ENCODE data around the gene TGFBR3L. TPM values are rescaled to one million over a fixed set of nuclear protein-coding genes. Genes with fewer than 3 reads are reported as not detected.
"Not testable (repeated sequence)": the region's sequence is repeated elsewhere in the genome, so short reads cannot be mapped to it uniquely, and the experiment has no call there.

The TGFBR3L gene
- total RNA-seq, 1 donor from 2014 or later = not detected

DNA sequence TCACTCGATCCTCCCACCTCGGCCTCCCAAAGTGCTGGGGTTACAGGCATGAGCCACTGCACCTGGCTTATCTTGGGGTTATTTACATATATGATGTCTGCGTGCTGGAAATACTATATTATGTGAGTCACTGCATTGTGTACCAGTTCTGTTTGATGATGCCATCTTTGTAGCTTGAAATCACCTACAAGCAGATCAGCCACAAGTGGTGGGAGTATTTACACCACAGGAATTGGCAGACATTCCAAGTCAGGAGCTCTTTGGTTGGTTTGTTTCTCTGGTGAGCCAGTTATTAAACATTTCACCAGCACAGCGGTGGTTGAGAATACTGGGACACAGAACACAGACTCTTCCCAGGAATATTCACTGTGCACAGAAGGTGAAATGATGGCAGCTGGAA lies 33.3 kb downstream of the TGFBR3L start:
- H3K27me3 Mint-ChIP-seq (ENCODE audit: unreplicated experiment) = peaks cover 8% of the 10 kb centered on the region
- H3K27ac Mint-ChIP-seq (ENCODE audit: unreplicated experiment) = no peak overlapping the region
- H3K9me3 Mint-ChIP-seq (ENCODE audit: unreplicated experiment) = no peaks in the 10 kb centered on the region
- H3K4me1 Mint-ChIP-seq (ENCODE audit: unreplicated experiment) = no peaks in the 10 kb centered on the region
- no peak overlapping the region for H3K4me3 Mint-ChIP-seq (ENCODE audit: unreplicated experiment)
- H3K36me3 Mint-ChIP-seq (ENCODE audit: low read depth, unreplicated experiment) = no peaks in the 10 kb centered on the region
- DNase-seq (ENCODE audit: low spot score) = no peak
- TF ChIP-seq, protein P1, sequence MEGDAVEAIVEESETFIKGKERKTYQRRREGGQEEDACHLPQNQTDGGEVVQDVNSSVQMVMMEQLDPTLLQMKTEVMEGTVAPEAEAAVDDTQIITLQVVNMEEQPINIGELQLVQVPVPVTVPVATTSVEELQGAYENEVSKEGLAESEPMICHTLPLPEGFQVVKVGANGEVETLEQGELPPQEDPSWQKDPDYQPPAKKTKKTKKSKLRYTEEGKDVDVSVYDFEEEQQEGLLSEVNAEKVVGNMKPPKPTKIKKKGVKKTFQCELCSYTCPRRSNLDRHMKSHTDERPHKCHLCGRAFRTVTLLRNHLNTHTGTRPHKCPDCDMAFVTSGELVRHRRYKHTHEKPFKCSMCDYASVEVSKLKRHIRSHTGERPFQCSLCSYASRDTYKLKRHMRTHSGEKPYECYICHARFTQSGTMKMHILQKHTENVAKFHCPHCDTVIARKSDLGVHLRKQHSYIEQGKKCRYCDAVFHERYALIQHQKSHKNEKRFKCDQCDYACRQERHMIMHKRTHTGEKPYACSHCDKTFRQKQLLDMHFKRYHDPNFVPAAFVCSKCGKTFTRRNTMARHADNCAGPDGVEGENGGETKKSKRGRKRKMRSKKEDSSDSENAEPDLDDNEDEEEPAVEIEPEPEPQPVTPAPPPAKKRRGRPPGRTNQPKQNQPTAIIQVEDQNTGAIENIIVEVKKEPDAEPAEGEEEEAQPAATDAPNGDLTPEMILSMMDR (IDR thresholded peaks at IDR 0.05; ENCODE audit: unreplicated experiment) = no peak

DNA sequence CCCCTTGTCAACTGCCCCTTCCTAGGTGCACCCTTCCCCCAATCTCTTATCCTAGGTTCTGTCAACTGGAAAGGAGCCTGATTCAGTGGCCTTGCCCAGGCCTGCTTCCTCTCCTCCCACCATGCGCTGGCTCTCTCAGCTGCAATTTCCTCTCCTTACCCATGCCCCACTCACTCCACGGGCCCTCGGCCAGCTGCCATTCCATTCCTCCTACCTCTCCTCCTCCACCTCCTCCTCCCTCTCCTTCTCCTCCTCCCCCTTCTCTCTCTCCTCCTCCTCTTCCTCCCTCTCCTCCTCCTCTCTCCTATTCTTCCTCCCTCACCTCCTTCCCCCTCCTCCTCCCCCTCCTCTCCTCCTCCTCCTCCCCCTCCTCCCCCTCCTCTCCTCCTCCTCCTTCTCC lies 38.4 kb downstream of the TGFBR3L start:
- H3K27ac Mint-ChIP-seq (ENCODE audit: unreplicated experiment) = no peak overlapping the region
- peaks cover 15% of the 10 kb centered on the region for H3K27me3 Mint-ChIP-seq (ENCODE audit: unreplicated experiment)
- H3K9me3 Mint-ChIP-seq (ENCODE audit: unreplicated experiment) = no peaks in the 10 kb centered on the region
- H3K4me3 Mint-ChIP-seq (ENCODE audit: unreplicated experiment) = no peak overlapping the region
- H3K4me1 Mint-ChIP-seq (ENCODE audit: unreplicated experiment) = peaks cover 3% of the 10 kb centered on the region
- no peaks in the 10 kb centered on the region for H3K36me3 Mint-ChIP-seq (ENCODE audit: low read depth, unreplicated experiment)
- DNase-seq (ENCODE audit: low spot score) = no peak
- TF ChIP-seq, protein P1 (IDR thresholded peaks at IDR 0.05; ENCODE audit: unreplicated experiment) = no peak

DNA sequence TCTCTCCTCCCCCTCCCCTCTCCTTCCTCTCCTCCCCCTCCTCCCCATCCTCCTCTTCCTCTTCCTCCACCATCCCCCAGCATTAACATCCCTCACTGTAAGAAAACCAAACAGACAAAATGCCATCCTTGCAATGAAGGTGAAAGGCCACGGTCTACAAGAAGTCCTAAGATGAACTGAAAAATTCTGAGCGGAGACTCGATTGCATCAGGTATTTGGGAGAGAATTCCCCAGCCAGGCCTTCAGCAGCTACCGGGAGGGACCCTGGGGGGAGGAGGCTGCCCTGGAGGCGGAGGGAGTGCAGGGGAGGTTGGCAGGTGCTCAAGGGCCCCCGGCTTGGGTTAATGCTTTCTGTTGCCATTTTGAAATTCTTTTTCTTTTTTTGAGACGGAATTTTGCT lies 38.9 kb downstream of the TGFBR3L start:
- peaks cover 15% of the 10 kb centered on the region for H3K27me3 Mint-ChIP-seq (ENCODE audit: unreplicated experiment)
- TF ChIP-seq, protein P1 (IDR thresholded peaks at IDR 0.05; ENCODE audit: unreplicated experiment) = no peak
- peaks cover 3% of the 10 kb centered on the region for H3K36me3 Mint-ChIP-seq (ENCODE audit: low read depth, unreplicated experiment)
- peaks cover 3% of the 10 kb centered on the region for H3K4me1 Mint-ChIP-seq (ENCODE audit: unreplicated experiment)
- H3K27ac Mint-ChIP-seq (ENCODE audit: unreplicated experiment) = no peak overlapping the region
- peak overlapping the region; percentile 53 for H3K4me3 Mint-ChIP-seq (ENCODE audit: unreplicated experiment)
- DNase-seq (ENCODE audit: low spot score) = no peak
- no peaks in the 10 kb centered on the region for H3K9me3 Mint-ChIP-seq (ENCODE audit: unreplicated experiment)

DNA sequence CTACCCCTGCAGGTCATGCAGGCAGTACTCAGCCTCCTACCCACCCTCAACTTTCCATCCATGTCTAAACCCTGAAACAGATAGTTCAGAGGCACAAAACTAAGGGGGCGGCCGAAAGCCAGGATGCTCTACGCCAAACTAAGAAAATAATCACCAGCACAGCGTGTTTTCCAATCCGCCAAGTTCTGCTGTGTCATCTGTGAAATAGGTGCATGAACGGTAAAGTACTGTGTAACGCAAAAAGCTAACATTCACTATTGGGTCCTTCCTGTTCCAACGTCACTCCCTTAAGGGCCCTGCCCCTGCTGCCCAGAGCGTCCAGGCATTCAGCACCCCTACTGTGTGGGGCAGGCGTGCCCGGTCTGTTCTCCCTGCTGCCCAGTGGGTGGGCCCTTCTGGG lies 41.1 kb downstream of the TGFBR3L start:
- peaks cover 4% of the 10 kb centered on the region for H3K36me3 Mint-ChIP-seq (ENCODE audit: low read depth, unreplicated experiment)
- no peak overlapping the region for H3K27ac Mint-ChIP-seq (ENCODE audit: unreplicated experiment)
- no peaks in the 10 kb centered on the region for H3K9me3 Mint-ChIP-seq (ENCODE audit: unreplicated experiment)
- H3K4me3 Mint-ChIP-seq (ENCODE audit: unreplicated experiment) = no peak overlapping the region
- H3K4me1 Mint-ChIP-seq (ENCODE audit: unreplicated experiment) = peaks cover 3% of the 10 kb centered on the region
- TF ChIP-seq, protein P1 (IDR thresholded peaks at IDR 0.05; ENCODE audit: unreplicated experiment) = no peak
- H3K27me3 Mint-ChIP-seq (ENCODE audit: unreplicated experiment) = peaks cover 15% of the 10 kb centered on the region
- DNase-seq (ENCODE audit: low spot score) = no peak

DNA sequence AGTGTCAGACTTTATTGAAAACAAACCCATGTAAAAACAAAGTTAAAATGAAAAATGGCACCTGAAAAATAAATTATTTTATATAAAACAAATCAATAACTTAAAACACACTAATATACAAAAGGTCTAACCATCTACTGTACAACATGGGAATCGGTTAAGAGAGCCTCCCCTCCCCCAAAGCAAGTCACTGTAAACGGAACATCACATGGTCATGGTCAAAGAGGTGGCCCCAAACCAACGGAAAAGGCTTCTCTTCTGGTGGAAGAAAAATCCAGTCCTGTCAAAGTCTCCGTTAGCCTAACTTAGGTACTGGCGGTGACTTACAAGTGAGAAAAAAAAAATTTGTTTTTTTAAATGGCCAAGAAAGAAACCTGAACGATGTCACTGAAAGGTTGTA lies 44.6 kb downstream of the TGFBR3L start:
- Mint-ChIP-seq H3K4me3 (ENCODE audit: unreplicated experiment) (no peak overlapping the region), H3K27ac (ENCODE audit: unreplicated experiment) (no peak overlapping the region), H3K4me1 (ENCODE audit: unreplicated experiment) (no peaks in the 10 kb centered on the region), H3K9me3 (ENCODE audit: unreplicated experiment) (no peaks in the 10 kb centered on the region), H3K27me3 (ENCODE audit: unreplicated experiment) (peaks cover 14% of the 10 kb centered on the region), H3K36me3 (ENCODE audit: low read depth, unreplicated experiment) (peaks cover 15% of the 10 kb centered on the region)
- no peak for DNase-seq (ENCODE audit: low spot score)
- TF ChIP-seq, protein P1 (IDR thresholded peaks at IDR 0.05; ENCODE audit: unreplicated experiment) = no peak

DNA sequence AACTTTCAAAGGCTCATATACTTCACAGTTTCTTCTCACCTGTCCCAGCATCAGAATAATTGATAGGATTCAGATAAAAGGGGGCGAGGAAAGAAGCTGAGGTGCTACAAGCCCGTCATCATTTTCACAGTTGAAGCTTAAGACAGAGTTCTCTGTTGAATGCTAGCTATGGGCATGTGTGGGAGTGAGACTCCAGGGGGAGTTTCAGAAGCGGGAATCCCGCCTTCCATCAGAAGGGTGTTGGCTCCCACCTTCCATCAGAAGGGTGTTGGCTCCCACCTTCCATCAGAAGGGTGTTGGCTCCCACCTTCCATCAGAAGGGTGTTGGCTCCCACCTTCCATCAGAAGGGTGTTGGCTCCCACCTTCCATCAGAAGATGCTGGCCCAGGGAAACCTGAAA lies 46.5 kb downstream of the TGFBR3L start:
- H3K4me3 Mint-ChIP-seq (ENCODE audit: unreplicated experiment); DNase-seq (ENCODE audit: low spot score); H3K9me3 Mint-ChIP-seq (ENCODE audit: unreplicated experiment); H3K4me1 Mint-ChIP-seq (ENCODE audit: unreplicated experiment); H3K27ac Mint-ChIP-seq (ENCODE audit: unreplicated experiment); H3K27me3 Mint-ChIP-seq (ENCODE audit: unreplicated experiment): not testable (repeated sequence)
- H3K36me3 Mint-ChIP-seq (ENCODE audit: low read depth, unreplicated experiment) = peaks cover 23% of the 10 kb centered on the region
